H1 (cell line): ENCODE data around the gene FAAP100.

Experiments
- POLR2A ChIP-seq, 2 experiments: IDR thresholded peaks; 1 replicate in 1 of 2; 2 replicates in 1 of 2; pipeline ENCODE4 v1.6.1; 2011; ENCODE audit warnings: low read depth in 2 of 2, low read length in 2 of 2, mild to moderate bottlenecking in 2 of 2; ENCODE audit errors: control extremely low read depth in 1 of 2
- POLR2AphosphoS5 ChIP-seq: IDR thresholded peaks from 2 replicates; pipeline ENCODE4 v1.6.1; 2011; ENCODE audit warnings: low read depth, low read length

DNA sequence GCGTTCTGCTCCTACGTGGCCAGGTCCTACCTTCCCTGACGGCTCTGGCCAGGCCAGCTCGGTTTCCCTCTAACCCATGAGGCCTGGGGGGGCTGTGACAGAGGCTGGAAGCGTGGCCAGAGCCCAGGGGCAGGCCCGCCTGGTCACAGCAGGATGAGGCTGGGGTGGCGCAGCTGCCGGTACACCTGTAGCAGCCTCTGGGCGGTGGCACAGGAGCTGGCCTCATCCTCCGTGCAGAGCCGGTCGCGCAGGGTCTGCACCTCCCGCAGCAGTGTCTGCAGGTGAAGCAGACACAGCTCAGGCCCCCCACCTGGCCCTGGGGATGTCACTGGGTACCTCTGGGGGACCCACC is 11.5 kb downstream of the FAAP100 start:
- TF ChIP-seq POLR2A (IDR thresholded peaks at IDR 0.05; ENCODE audit: control extremely low read depth in 1 of 2, low read depth in 2 of 2, low read length in 2 of 2) (no peak), POLR2AphosphoS5 (no peak)
